Endothelial cell of umbilical vein (primary cell): ENCODE data around the gene RNU1-3.
"Not testable (repeated sequence)": the region's sequence is repeated elsewhere in the genome, so short reads cannot be mapped to it uniquely, and the experiment has no call there.

ENCODE experiments used
- EZH2 ChIP-seq: IDR thresholded peaks from 2 replicates; pipeline ENCODE4 v1.6.1; 2012; ENCODE audit warnings: borderline replicate concordance, low read depth, mild to moderate bottlenecking, moderate library complexity, low read length, inconsistent platforms; ENCODE audit not compliant: severe bottlenecking
- MYC ChIP-seq: IDR thresholded peaks from one replicate; pipeline ENCODE4 v1.6.1; 2011; ENCODE audit warnings: mild to moderate bottlenecking, low read depth, low read length
- POLR2A ChIP-seq: IDR thresholded peaks from 2 replicates; pipeline ENCODE4 v1.6.1; 2012; ENCODE audit warnings: low read depth, mild to moderate bottlenecking, control low read depth, low read length
- POLR2AphosphoS5 ChIP-seq: IDR thresholded peaks from 2 replicates; pipeline ENCODE4 v1.6.1; 2012; ENCODE audit warnings: low read depth, mild to moderate bottlenecking, control low read depth, low read length, moderate library complexity; ENCODE audit not compliant: insufficient read depth
- TF ChIP-seq, protein P1 (sequence below), 2 donors: IDR thresholded peaks; 1 replicate in 1 of 2; 2 replicates in 1 of 2; pipeline ENCODE4 v1.5.1; 2011; ENCODE audit warnings: low read length in 2 of 2, mild to moderate bottlenecking in 2 of 2, moderate library complexity in 2 of 2, control low read depth in 1 of 2, inconsistent platforms in 1 of 2, low read depth in 1 of 2; ENCODE audit not compliant: insufficient read depth in 1 of 2; ENCODE audit errors: extremely low read depth in 1 of 2

DNA sequence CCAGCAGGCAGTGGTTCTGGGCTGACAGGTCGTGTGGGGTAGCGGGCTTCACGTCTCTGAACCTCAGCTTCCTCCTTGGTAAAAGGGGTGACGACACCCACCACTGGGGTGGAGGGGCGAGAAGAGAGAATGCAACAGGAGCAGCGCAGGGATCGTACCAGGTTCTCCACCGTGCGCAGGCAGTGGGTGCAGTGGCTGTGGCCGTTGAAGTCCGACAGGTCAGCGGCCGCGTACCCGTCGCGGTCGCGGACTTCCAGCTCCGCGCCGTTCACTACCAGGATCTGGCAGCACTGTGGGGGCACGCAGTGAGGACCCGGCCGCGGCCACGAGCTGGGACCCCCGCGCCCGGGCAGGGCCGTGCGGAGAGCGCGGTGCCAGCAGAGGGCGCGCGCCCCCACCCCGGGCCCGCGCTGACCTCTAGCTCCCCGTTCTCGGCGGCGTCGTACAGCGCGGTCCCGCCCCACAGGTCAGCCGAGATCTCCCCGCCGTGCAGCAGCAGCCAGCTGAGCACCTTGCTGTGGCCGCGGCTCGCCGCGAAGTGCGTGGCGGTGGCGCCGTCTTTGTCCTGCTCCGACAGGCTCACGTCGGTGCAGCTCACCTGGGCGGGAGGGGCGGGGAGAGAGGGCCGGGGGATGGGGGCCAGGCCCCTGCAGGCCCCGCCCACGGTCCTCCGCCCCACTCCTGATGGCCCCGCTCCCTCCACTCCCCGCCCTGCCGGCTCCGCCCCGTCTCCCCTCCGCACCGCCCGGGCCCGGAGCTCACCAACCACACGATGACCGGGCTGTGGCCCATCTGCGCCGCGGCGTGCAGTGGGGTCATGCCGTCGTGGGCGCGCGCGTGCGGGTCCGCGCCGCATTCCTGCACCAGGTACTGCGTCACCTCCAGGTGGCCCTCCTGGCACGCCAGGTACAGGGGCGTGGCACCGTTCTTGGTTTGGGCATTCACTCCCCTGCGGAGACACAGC lies 40.7 kb upstream of the RNU1-3 start:
- not testable (repeated sequence) for TF ChIP-seq EZH2, POLR2A, POLR2AphosphoS5, MYC
- TF ChIP-seq, protein P1, sequence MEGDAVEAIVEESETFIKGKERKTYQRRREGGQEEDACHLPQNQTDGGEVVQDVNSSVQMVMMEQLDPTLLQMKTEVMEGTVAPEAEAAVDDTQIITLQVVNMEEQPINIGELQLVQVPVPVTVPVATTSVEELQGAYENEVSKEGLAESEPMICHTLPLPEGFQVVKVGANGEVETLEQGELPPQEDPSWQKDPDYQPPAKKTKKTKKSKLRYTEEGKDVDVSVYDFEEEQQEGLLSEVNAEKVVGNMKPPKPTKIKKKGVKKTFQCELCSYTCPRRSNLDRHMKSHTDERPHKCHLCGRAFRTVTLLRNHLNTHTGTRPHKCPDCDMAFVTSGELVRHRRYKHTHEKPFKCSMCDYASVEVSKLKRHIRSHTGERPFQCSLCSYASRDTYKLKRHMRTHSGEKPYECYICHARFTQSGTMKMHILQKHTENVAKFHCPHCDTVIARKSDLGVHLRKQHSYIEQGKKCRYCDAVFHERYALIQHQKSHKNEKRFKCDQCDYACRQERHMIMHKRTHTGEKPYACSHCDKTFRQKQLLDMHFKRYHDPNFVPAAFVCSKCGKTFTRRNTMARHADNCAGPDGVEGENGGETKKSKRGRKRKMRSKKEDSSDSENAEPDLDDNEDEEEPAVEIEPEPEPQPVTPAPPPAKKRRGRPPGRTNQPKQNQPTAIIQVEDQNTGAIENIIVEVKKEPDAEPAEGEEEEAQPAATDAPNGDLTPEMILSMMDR (IDR thresholded peaks at IDR 0.05; ENCODE audit: extremely low read depth in 1 of 2, insufficient read depth in 1 of 2, low read depth in 1 of 2, low read length in 2 of 2), result not testable (repeated sequence)
